GM12878 (cell line): ENCODE data around the gene DNMT3B. TPM values are rescaled to one million over a fixed set of nuclear protein-coding genes. Genes with fewer than 3 reads are reported as not detected.

Experiments used
- ATAC-seq: fragments of 200-7000 bp; cut with Tn5 transposase; 3 replicates; pipeline ENCODE4 v1.9.1; 2020; ENCODE audit warnings: mild to moderate bottlenecking, moderate library complexity
- BruUV-seq: library from RNA; stranded (reverse); fragments of 400-500 nt; replicated peaks from 2 replicates; lab custom pipeline; 2021; lab: Mats Ljungman, UMichigan
- CTCF ChIA-PET: fragments of 300-600 bp; sonication (Branson Sonifier 250); formaldehyde crosslinking; extraction: SDS; loops from one replicate; lab custom pipeline; 2021; ENCODE audit warnings: inconsistent platforms; lab: Yijun Ruan, JAX
- POLR2A ChIA-PET: fragments of 350-600 bp; formaldehyde crosslinking; extraction: SDS; loops from one replicate; lab custom pipeline; 2021; ENCODE audit warnings: inconsistent platforms; lab: Charles Lee
- RAD21 ChIA-PET: fragments of 300-600 bp; sonication (Branson Sonifier 250); formaldehyde crosslinking; loops from one replicate; lab custom pipeline; 2023; ENCODE audit warnings: antibody characterized with exemption; ENCODE audit not compliant: unreplicated experiment; lab: Charles Lee
- SMC1A ChIA-PET: fragments of 300-600 bp; sonication (Branson Sonifier 250); formaldehyde crosslinking; loops from one replicate; lab custom pipeline; 2023; ENCODE audit not compliant: unreplicated experiment, uncharacterized antibody; lab: Charles Lee
- DNase-seq: peaks from one replicate; pipeline ENCODE4 v3.0.0-alpha.2; 2011; ENCODE audit warnings: low read depth, low spot score
- FAIRE-seq: peaks from 3 replicates; lab custom pipeline; 2011; peaks lifted over from hg19 to GRCh38; lab: Jason Lieb, UNC
- H2AFZ ChIP-seq: 2 replicates; pipeline ENCODE4 v1.6.0; 2011; ENCODE audit warnings: low read depth, low read length, control low read depth; ENCODE audit not compliant: control insufficient read depth
- H3K27ac ChIP-seq: 2 replicates; pipeline ENCODE4 v1.5.1; 2011; ENCODE audit warnings: control low read depth; ENCODE audit not compliant: control insufficient read depth, insufficient read depth
- H3K27me3 ChIP-seq, 2 experiments: replicated peaks in 1 of 2; 2 replicates each; pipeline versions ENCODE4 v1.6.0 to v1.6.1; 2011; ENCODE audit warnings: low read length in 1 of 2; ENCODE audit not compliant: control insufficient read depth in 2 of 2, insufficient read depth in 2 of 2
- H3K36me3 ChIP-seq, 2 experiments: 2 replicates each; pipeline ENCODE4 v1.5.1; 2011; ENCODE audit warnings: low read length in 1 of 2; ENCODE audit not compliant: control insufficient read depth in 2 of 2, insufficient read depth in 2 of 2
- H3K4me1 ChIP-seq: 2 replicates; pipeline ENCODE4 v1.6.1; 2011; ENCODE audit warnings: mild to moderate bottlenecking, low read length, moderate library complexity, mixed read lengths; ENCODE audit not compliant: control insufficient read depth, insufficient read depth
- H3K4me2 ChIP-seq: 2 replicates; pipeline ENCODE4 v1.6.0; 2011; ENCODE audit warnings: control low read depth; ENCODE audit not compliant: control insufficient read depth, insufficient read depth
- H3K4me3 ChIP-seq: fragments of 200-600 bp; sonication (generic); 2 replicates; pipeline ENCODE4 v1.5.1; 2016
- H3K79me2 ChIP-seq: 2 replicates; pipeline ENCODE4 v1.6.0; 2011; ENCODE audit warnings: low read length; ENCODE audit not compliant: control insufficient read depth, insufficient read depth
- H3K9ac ChIP-seq: 2 replicates; pipeline ENCODE4 v1.8.0; 2011; ENCODE audit warnings: low read length, control low read depth, mixed read lengths; ENCODE audit not compliant: control insufficient read depth, insufficient read depth
- H3K9me3 ChIP-seq: replicated peaks from 3 replicates; pipeline ENCODE4 v1.5.1; 2011; ENCODE audit warnings: mild to moderate bottlenecking, low read length; ENCODE audit not compliant: control insufficient read depth, insufficient read depth
- H4K20me1 ChIP-seq: 2 replicates; pipeline ENCODE4 v1.6.0; 2011; ENCODE audit not compliant: control insufficient read depth, insufficient read depth
- ATF2 ChIP-seq: IDR thresholded peaks from 2 replicates; pipeline ENCODE4 v1.6.1; 2012; ENCODE audit warnings: low read length, inconsistent platforms
- BCLAF1 ChIP-seq: fragments of 450-650 bp; IDR thresholded peaks from 2 replicates; pipeline ENCODE4 v1.6.1; 2017; ENCODE audit warnings: antibody characterized with exemption, mild to moderate bottlenecking, moderate library complexity
- CHD2 ChIP-seq: IDR thresholded peaks from 2 replicates; pipeline ENCODE4 v1.6.1; 2011; ENCODE audit warnings: low read depth, low read length, improper control_type of control experiment, borderline replicate concordance
- CTCF ChIP-seq, 3 experiments: IDR thresholded peaks in 2 of 3; conservative IDR thresholded peaks in 1 of 3; 2 replicates each; pipeline ENCODE4 v1.5.1; 2011; ENCODE audit warnings: low read depth in 3 of 3, low read length in 3 of 3, mild to moderate bottlenecking in 3 of 3, control low read depth in 2 of 3, moderate library complexity in 2 of 3, inconsistent platforms in 1 of 3, mixed read lengths in 1 of 3; ENCODE audit not compliant: control insufficient read depth in 2 of 3, insufficient read depth in 1 of 3; ENCODE audit errors: extremely low read depth in 1 of 3
- IRF4 ChIP-seq: IDR thresholded peaks from 2 replicates; pipeline ENCODE4 v1.6.1; 2011; ENCODE audit warnings: low read depth, low read length
- SIN3A ChIP-seq: IDR thresholded peaks from 2 replicates; pipeline ENCODE4 v1.6.1; 2012; ENCODE audit warnings: low read depth, low read length, improper control_type of control experiment
- SKIL ChIP-seq: fragments of 450-650 bp; IDR thresholded peaks from 2 replicates; pipeline ENCODE4 v1.6.1; 2017; ENCODE audit warnings: mild to moderate bottlenecking, low read depth, inconsistent platforms; ENCODE audit not compliant: poor library complexity, severe bottlenecking
- SMC3 ChIP-seq: IDR thresholded peaks from 2 replicates; pipeline ENCODE4 v1.6.1; 2011; ENCODE audit warnings: low read length, improper control_type of control experiment, borderline replicate concordance
- SP1 ChIP-seq: IDR thresholded peaks from one replicate; pipeline ENCODE4 v1.6.1; 2011; ENCODE audit warnings: low read depth, low read length
- SREBF1 ChIP-seq: IDR thresholded peaks from 2 replicates; pipeline ENCODE4 v1.6.1; 2012; ENCODE audit warnings: mild to moderate bottlenecking, low read length
- USF1 ChIP-seq: IDR thresholded peaks from 2 replicates; pipeline ENCODE4 v1.6.1; 2011; ENCODE audit warnings: borderline replicate concordance, low read depth, mild to moderate bottlenecking, moderate library complexity, mixed read lengths, low read length; ENCODE audit not compliant: insufficient read depth; ENCODE audit errors: extremely low read length
- WGBS: methylation state at CpG from one replicate; pipeline ENCODE4 v1.1.6; 2016; ENCODE audit warnings: low lambda C conversion rate; ENCODE audit not compliant: insufficient replicate concordance, insufficient coverage; ENCODE audit errors: missing lambda C conversion rate; 5-methylcytosine and 5-hydroxymethylcytosine counted together
- in situ Hi-C: fragments of 300-500 bp; cut with MboI; formaldehyde crosslinking; loops from 9 replicates; pipeline ENCODE4 v1.14.3; 2018; ENCODE audit warnings: mixed read lengths
- intact Hi-C: fragments of 100-400 bp; cut with micrococcal nuclease; formaldehyde crosslinking; loops from one replicate; pipeline ENCODE4 v1.14.2; 2022; ENCODE audit not compliant: unreplicated experiment
- polyA plus RNA-seq, 11 experiments: library from polyadenylated mRNA; depleted of rRNA in 4 of 11; unstranded in 6 of 11; stranded (reverse) in 5 of 11; fragments of >200 nt; fragmentation: Nextera tagmentation in 4 of 11; fragmentation: Illumina TruSeq in 1 of 11; extraction: Ambion mirVana in 4 of 11; extraction: Trizol in 1 of 11; gene quantifications; 1 replicate in 1 of 11; 2 replicates in 10 of 11; pipeline versions ENCODE4 v1.2.1 to v1.2.3, GENCODE V29; 2011 to 2016; ENCODE audit warnings: inconsistent platforms in 2 of 11, missing spikeins in 2 of 11, low read depth in 1 of 11
- total RNA-seq, 4 experiments: library from RNA; depleted of rRNA in 3 of 4; stranded (reverse); fragments of >200 nt in 3 of 4; fragmentation: Illumina TruSeq in 1 of 4; extraction: Trizol in 1 of 4; gene quantifications; 2 replicates each; pipeline versions ENCODE4 v1.2.1 to v1.2.3, GENCODE V29; 2013 to 2021

The DNMT3B gene
- total and polyA plus RNA-seq, 10 of the 15 experiments (the other 5 are each of a cell fraction or from before 2014, with no cell fraction given), result 0.23 to 1.9 (median 1.1) TPM

- Histone ChIP-seq H3K9ac (no peak overlapping the region), H4K20me1 (no peaks in the 10 kb centered on the region), H3K4me3 (no peak overlapping the region), H2AFZ (no peak overlapping the region), H3K4me2 (no peak overlapping the region; the same call in 1 of the 2 replicates), H3K27ac (no peak overlapping the region; the same call in 1 of the 2 replicates), H3K27me3 (no peaks in the 10 kb centered on the region), H3K79me2 (no peaks in the 10 kb centered on the region), H3K9me3 (no peaks in the 10 kb centered on the region), H3K36me3 (no peaks in the 10 kb centered on the region), H3K4me1 (peaks cover 24% of the 10 kb centered on the region)
- POLR2A ChIA-PET, result no interaction called here
- WGBS, result 49% methylated on average over 6 of the region's 6 CpGs
- RAD21 ChIA-PET, result interaction anchor here (0.5 to 3.5 kb wide), 15 partner anchors 30 to 499 kb away, joined by 3 to 18 read pairs (median 4); partner anchors contain the start of genes C20orf203 and MAPRE1
- intact Hi-C loops (loop anchor here (1.0 to 5.0 kb wide), 5 partner anchors 42 to 502 kb away; no protein-coding TSS in a partner anchor), in situ Hi-C loops (no loop called here)
- FAIRE-seq, result peak; percentile 68
- BruUV-seq, result no TSS peak
- peak; percentile 87 for ATAC-seq
- CTCF ChIA-PET, result interaction anchor here (0.6 to 5.7 kb wide), 32 partner anchors 9 to 503 kb away, joined by 3 to 49 read pairs (median 6); partner anchors contain the start of genes C20orf203, MAPRE1 and SUN5
- peak; percentile 13 for DNase-seq
- SMC1A ChIA-PET, result interaction anchor here (0.6 to 2.3 kb wide), 14 partner anchors 9 to 306 kb away, joined by 3 to 17 read pairs (median 4); partner anchors contain the start of gene MAPRE1
- no peak for TF ChIP-seq USF1
- peak; percentile 89 for TF ChIP-seq SMC3
- peak; percentile 99; a peak in 5 of 6 replicates for TF ChIP-seq CTCF (IDR thresholded peaks at IDR 0.05 in 2 of 3, conservative IDR thresholded peaks at IDR 0.05 in 1 of 3; ENCODE audit: control insufficient read depth in 2 of 3, extremely low read depth in 1 of 3, insufficient read depth in 1 of 3, low read depth in 3 of 3, low read length in 3 of 3)
- no peak for TF ChIP-seq BCLAF1
- TF ChIP-seq IRF4, result peak; percentile 58; the same call in 1 of the 2 replicates
- TF ChIP-seq SP1, result no peak
- TF ChIP-seq SREBF1, result no peak
- no peak for TF ChIP-seq SKIL
- TF ChIP-seq SIN3A, result no peak
- no peak for TF ChIP-seq CHD2
- TF ChIP-seq ATF2, result no peak
Measured at GRCh38 chr20:32789896-32790750, 27.9 kb downstream of the DNMT3B start.
